Smooth muscle cell (in vitro differentiated cells): Measurements from ENCODE around the gene UBASH3B. TPM values are rescaled to one million over a fixed set of nuclear protein-coding genes. Genes with fewer than 3 reads are reported as not detected.
A peak's percentile ranks its signal among the peaks of the same experiment; 100 is the strongest.
"Not testable (repeated sequence)": the region's sequence is repeated elsewhere in the genome, so short reads cannot be mapped to it uniquely, and the experiment has no call there.

Experiments
- DNase-seq: peaks from one replicate; lab custom pipeline; 2025; ENCODE audit not compliant: unreplicated experiment; lab: John Stamatoyannopoulos, UW
- H2AFZ ChIP-seq: fragments of 200-600 bp; sonication (generic); 2 replicates; pipeline ENCODE4 v1.6.0; 2016; ENCODE audit warnings: antibody characterized with exemption, low read depth, mild to moderate bottlenecking
- H3F3A ChIP-seq: fragments of 200-600 bp; sonication (generic); 2 replicates; pipeline ENCODE4 v1.6.0; 2017; ENCODE audit warnings: antibody characterized with exemption, low read depth
- H3K27ac ChIP-seq: fragments of 200-600 bp; sonication (generic); 2 replicates; pipeline ENCODE4 v1.5.1; 2016; ENCODE audit warnings: low read depth, mild to moderate bottlenecking
- H3K27me3 ChIP-seq: fragments of 200-600 bp; sonication (generic); 2 replicates; pipeline ENCODE4 v1.6.1; 2016; ENCODE audit warnings: low read depth, mild to moderate bottlenecking
- H3K36me3 ChIP-seq: fragments of 200-600 bp; sonication (generic); 2 replicates; pipeline ENCODE4 v1.5.1; 2016; ENCODE audit warnings: low read depth
- H3K4me1 ChIP-seq: fragments of 200-600 bp; sonication (generic); 2 replicates; pipeline ENCODE4 v1.5.1; 2016; ENCODE audit warnings: low read depth
- H3K4me2 ChIP-seq: fragments of 200-600 bp; sonication (generic); 2 replicates; pipeline ENCODE4 v1.6.0; 2016; ENCODE audit warnings: mild to moderate bottlenecking
- H3K4me3 ChIP-seq: fragments of 200-600 bp; sonication (generic); 2 replicates; pipeline ENCODE4 v1.5.1; 2016; ENCODE audit warnings: mild to moderate bottlenecking
- H3K79me2 ChIP-seq: fragments of 200-600 bp; sonication (generic); 2 replicates; pipeline ENCODE4 v1.6.0; 2016; ENCODE audit warnings: low read depth, mild to moderate bottlenecking
- H3K9ac ChIP-seq: fragments of 200-600 bp; sonication (generic); 2 replicates; pipeline ENCODE4 v1.6.0; 2016; ENCODE audit warnings: low read depth
- H3K9me3 ChIP-seq: fragments of 200-600 bp; sonication (generic); replicated peaks from 2 replicates; pipeline ENCODE4 v1.5.1; 2016; ENCODE audit warnings: low read depth
- H4K20me1 ChIP-seq: fragments of 200-600 bp; sonication (generic); 2 replicates; pipeline ENCODE4 v1.6.0; 2016; ENCODE audit warnings: low read depth
- WGBS: methylation state at CpG from one replicate; pipeline ENCODE4 v1.1.7; 2016; ENCODE audit warnings: low lambda C conversion rate; 5-methylcytosine and 5-hydroxymethylcytosine counted together
- polyA plus RNA-seq: library from polyadenylated mRNA; unstranded; fragments of >200 nt; fragmentation: Nextera tagmentation; extraction: Ambion mirVana; gene quantifications from 2 replicates; pipeline ENCODE4 v1.2.1, GENCODE V29; 2016
- total RNA-seq: library from RNA; depleted of rRNA; stranded (reverse); fragments of >200 nt; gene quantifications from 2 replicates; pipeline ENCODE4 v1.2.3, GENCODE V29; 2014
- TF ChIP-seq, protein P1 (sequence below): fragments of 200-600 bp; sonication (generic); IDR thresholded peaks from 2 replicates; pipeline ENCODE4 v1.5.1; 2017; ENCODE audit warnings: borderline replicate concordance, mild to moderate bottlenecking, antibody characterized with exemption; ENCODE audit not compliant: insufficient read depth, poor library complexity, severe bottlenecking

The UBASH3B gene
- total and polyA plus RNA-seq, 2 experiments from 2014 or later, result 15.8 to 30.5 TPM

DNA sequence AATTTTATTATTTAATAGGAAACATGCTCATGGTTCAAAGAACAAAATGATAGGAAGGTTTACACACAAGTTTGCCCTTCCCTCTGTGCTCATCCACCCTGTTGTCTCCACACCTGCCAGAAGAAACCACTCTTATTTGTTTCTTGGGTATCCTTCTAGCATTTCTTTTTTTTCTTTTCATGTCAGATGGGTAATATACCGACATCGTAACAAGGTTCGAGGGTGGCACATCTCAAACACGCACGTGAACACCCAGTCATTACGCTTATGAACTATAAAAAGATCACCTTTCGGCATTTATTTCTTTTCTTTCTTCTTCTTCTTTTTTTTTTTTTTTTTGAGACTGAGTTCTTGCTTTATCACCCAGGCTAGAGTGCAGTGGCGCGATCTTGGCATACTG is 70.5 kb downstream of the UBASH3B start:
- no peaks in the 10 kb centered on the region for H3K9me3 ChIP-seq
- peaks cover 31% of the 10 kb centered on the region for H3F3A ChIP-seq
- no peak for DNase-seq
- H3K9ac ChIP-seq, result no peak overlapping the region
- H4K20me1 ChIP-seq, result peaks cover 6% of the 10 kb centered on the region
- no peak overlapping the region for H2AFZ ChIP-seq
- peaks cover 18% of the 10 kb centered on the region for H3K79me2 ChIP-seq
- WGBS, result 99% methylated on average over 9 of the region's 9 CpGs
- no peaks in the 10 kb centered on the region for H3K36me3 ChIP-seq
- no peak overlapping the region for H3K4me2 ChIP-seq
- H3K4me3 ChIP-seq, result no peak overlapping the region
- H3K27ac ChIP-seq, result no peak overlapping the region
- H3K27me3 ChIP-seq, result no peaks in the 10 kb centered on the region
- peaks cover 34% of the 10 kb centered on the region for H3K4me1 ChIP-seq
- TF ChIP-seq, protein P1, sequence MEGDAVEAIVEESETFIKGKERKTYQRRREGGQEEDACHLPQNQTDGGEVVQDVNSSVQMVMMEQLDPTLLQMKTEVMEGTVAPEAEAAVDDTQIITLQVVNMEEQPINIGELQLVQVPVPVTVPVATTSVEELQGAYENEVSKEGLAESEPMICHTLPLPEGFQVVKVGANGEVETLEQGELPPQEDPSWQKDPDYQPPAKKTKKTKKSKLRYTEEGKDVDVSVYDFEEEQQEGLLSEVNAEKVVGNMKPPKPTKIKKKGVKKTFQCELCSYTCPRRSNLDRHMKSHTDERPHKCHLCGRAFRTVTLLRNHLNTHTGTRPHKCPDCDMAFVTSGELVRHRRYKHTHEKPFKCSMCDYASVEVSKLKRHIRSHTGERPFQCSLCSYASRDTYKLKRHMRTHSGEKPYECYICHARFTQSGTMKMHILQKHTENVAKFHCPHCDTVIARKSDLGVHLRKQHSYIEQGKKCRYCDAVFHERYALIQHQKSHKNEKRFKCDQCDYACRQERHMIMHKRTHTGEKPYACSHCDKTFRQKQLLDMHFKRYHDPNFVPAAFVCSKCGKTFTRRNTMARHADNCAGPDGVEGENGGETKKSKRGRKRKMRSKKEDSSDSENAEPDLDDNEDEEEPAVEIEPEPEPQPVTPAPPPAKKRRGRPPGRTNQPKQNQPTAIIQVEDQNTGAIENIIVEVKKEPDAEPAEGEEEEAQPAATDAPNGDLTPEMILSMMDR, result no peak

DNA sequence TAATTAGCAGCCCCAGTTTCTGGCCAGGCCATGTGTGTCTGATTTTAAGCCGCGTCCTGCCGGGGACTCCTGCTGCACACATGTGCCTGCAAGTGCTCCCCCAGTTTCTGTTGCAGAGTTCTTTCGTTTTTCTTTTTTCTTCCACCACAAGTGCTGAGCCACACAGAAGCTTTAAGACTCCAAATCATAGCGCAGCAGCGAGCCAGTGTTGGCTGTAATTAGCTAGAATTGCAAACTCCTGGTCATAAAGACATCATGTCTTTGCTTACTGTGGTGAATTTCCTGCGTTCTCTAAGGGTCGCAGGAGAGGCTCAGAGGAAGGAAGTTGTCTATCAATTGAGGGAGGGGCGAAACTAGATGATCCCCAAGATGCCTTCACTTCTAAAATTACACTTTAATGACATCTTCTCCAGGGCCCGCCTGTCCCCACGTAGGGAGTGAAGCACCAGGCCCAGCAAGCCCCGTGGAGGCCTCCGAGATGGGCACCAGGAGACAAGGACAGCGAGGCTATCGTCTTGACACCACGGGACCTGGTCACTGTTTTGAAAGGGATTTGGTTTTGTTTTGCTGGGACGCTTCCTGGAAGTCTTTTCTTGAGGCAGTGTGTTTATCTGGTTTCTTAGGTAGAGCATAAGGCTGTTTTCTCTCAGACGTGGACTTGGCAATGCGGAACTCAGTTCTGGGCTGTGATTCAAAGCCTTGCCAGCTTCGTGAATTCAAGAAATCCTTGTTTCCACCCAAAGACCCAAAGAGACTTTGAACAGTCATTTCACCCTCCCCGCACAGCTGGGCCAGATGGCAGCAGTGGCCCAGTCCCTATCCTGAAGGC is 71.8 kb downstream of the UBASH3B start:
- Histone ChIP-seq H3K36me3 (no peaks in the 10 kb centered on the region), H3K27me3 (no peaks in the 10 kb centered on the region), H3K9ac (no peak overlapping the region), H3K4me1 (peaks cover 33% of the 10 kb centered on the region), H3F3A (peaks cover 29% of the 10 kb centered on the region), H3K4me2 (peak overlapping the region; percentile 53), H3K9me3 (no peaks in the 10 kb centered on the region), H3K79me2 (peaks cover 18% of the 10 kb centered on the region), H3K27ac (peak overlapping the region; percentile 60), H2AFZ (no peak overlapping the region), H3K4me3 (no peak overlapping the region), H4K20me1 (peaks cover under 1% of the 10 kb centered on the region)
- no peak for DNase-seq
- TF ChIP-seq, protein P1, result no peak
- WGBS, result 62% methylated on average over 21 of the region's 21 CpGs

DNA sequence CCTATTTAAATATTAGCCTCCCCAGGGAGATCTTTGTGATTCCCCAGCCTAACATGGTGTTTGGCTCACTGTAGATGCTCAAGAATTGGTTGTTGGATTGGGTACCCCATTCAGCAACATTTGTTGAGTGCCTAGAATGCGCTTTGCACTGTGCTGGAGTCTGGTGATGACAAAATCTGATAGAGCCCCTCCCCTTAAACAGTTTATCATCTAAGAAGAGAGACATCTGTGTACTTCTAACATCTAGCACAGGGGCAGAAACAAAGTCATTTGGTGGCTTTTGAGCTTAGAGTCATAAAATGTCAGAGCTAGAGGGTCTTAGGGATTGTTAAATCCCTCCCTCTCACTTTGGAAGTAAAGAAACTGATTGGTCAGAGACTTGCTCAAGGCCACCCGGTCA is 73.0 kb downstream of the UBASH3B start:
- Histone ChIP-seq H3K9me3 (no peaks in the 10 kb centered on the region), H3K4me3 (no peak overlapping the region), H4K20me1 (no peaks in the 10 kb centered on the region), H3K9ac (no peak overlapping the region), H3K27me3 (no peaks in the 10 kb centered on the region), H3K27ac (no peak overlapping the region), H3K4me2 (no peak overlapping the region), H2AFZ (no peak overlapping the region), H3K4me1 (peaks cover 31% of the 10 kb centered on the region), H3K36me3 (no peaks in the 10 kb centered on the region), H3K79me2 (peaks cover 18% of the 10 kb centered on the region), H3F3A (peaks cover 18% of the 10 kb centered on the region)
- no peak for DNase-seq
- 90% methylated on average over 2 of the region's 2 CpGs for WGBS
- TF ChIP-seq, protein P1, result no peak

DNA sequence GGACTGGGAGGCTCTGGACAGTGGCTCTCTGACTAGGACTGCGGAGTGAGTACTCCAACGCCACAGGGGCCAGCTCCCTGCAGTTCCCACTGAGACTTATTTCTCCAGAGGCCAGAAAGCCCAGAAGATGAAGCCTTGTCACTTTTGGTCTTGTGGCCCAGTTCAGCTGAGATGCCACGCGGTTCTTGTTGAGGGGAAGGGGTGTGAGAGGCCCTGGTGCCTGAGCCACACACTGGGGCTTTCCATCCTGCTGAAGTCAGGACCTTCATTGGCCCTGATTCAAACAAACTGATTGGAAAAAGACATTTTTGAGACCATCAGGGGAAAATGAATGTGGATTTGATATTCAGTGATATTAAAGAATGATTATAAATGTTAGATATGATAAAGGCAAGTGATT is 73.6 kb downstream of the UBASH3B start:
- H4K20me1 ChIP-seq, result no peaks in the 10 kb centered on the region
- H3K9me3 ChIP-seq, result no peaks in the 10 kb centered on the region
- 91% methylated on average over 4 of the region's 4 CpGs for WGBS
- peaks cover 18% of the 10 kb centered on the region for H3K79me2 ChIP-seq
- H3K4me3 ChIP-seq, result no peak overlapping the region
- no peaks in the 10 kb centered on the region for H3K36me3 ChIP-seq
- peaks cover 28% of the 10 kb centered on the region for H3K4me1 ChIP-seq
- H3F3A ChIP-seq, result peaks cover 17% of the 10 kb centered on the region
- H3K27me3 ChIP-seq, result no peaks in the 10 kb centered on the region
- no peak overlapping the region for H3K27ac ChIP-seq
- no peak overlapping the region for H3K4me2 ChIP-seq
- no peak overlapping the region for H3K9ac ChIP-seq
- no peak overlapping the region for H2AFZ ChIP-seq
- no peak for DNase-seq
- TF ChIP-seq, protein P1, result no peak

DNA sequence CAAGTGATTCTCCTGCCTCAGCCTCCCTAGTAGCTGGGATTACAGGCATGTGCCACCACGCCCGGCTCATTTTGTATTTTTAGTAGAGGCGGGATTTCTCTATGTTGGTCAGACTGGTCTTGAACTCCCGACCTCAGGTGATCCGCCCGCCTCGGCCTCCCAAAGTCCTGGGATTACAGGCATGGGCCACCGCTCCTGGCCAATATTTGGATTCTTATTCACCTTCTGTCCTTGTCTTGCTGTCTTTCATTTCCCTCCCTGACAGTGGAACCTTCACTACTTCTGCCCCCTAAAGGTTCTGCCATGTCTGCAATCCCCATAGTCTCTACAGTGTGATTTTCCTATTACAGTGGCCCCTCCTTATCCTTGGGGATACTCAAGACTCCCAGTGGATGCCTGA is 75.2 kb downstream of the UBASH3B start:
- peak overlapping the region; percentile 89 for H3K27ac ChIP-seq
- not testable (repeated sequence) for H3K9me3 ChIP-seq, H2AFZ ChIP-seq, H3K4me3 ChIP-seq, H3K27me3 ChIP-seq, H4K20me1 ChIP-seq, DNase-seq, H3K36me3 ChIP-seq
- 97% methylated on average over 8 of the region's 8 CpGs for WGBS
- H3K4me1 ChIP-seq, result peaks cover 28% of the 10 kb centered on the region
- H3F3A ChIP-seq, result peaks cover 12% of the 10 kb centered on the region
- peaks cover 18% of the 10 kb centered on the region for H3K79me2 ChIP-seq
- H3K4me2 ChIP-seq, result peak overlapping the region; percentile 5
- peak overlapping the region; percentile 62 for H3K9ac ChIP-seq
